Measurements from ENCODE around the gene TPP1.

Gene TPP1

GRCh38 chr11:6611963-6612212, 7.3 kb downstream of the TPP1 start:
- H3K27me3 Mint-ChIP-seq = no peaks in the 10 kb centered on the region

DNA sequence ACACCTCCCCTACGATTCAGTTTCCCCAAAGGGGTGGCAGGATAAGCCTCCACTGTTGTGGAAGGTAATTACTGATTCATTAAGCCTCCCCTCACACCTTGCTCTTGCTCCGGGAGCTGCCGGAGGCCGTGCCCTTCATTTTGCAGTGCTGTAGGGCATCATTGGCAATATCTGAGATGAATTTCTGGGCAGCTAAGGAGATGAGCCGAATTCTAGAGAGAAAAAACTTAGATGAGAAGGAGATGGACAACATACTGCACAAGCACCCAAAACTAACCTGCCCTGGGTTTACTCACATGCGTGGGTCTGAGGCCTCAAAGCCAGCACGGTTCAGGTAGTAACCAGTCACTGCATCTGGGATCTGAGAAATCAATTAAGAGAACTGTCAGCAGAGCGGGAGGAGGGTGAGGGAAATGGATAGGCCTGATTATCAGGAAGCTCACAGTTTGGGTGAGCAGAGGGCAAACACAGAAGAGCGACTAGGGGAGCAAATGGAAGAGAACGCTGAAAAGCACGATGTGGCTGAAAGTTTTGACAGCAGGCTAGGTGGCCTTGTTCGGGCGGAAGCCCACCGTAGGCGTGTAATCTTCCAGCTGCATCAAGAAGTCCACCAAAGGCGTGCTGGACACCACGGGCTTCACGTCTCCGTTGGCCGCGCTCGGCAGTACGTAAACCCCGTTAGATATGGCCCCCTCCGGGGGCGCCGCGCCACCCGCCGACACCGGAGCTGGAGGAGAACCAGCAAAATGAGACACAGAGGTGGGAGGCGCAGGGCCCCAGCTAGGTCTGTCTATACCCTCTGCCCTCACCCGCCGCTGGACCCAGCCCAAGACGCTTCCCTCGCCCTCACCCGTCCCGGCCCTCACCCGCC, 7.9 kb downstream of the TPP1 start:
- Mint-ChIP-seq H3K36me3 (peaks cover 23% of the 10 kb centered on the region), H3K27ac (peak overlapping the region; percentile 93), H3K9me3 (no peaks in the 10 kb centered on the region), H3K4me3 (peak overlapping the region; percentile 97), H3K27me3 (no peaks in the 10 kb centered on the region), H3K4me1 (peaks cover 47% of the 10 kb centered on the region)

More at GRCh38 chr11:6611963-6612212, 7.3 kb downstream of the TPP1 start:
- peaks cover 51% of the 10 kb centered on the region for H3K4me1 Mint-ChIP-seq
- no peak overlapping the region for H3K27ac Mint-ChIP-seq
- H3K9me3 Mint-ChIP-seq = no peaks in the 10 kb centered on the region
- H3K4me3 Mint-ChIP-seq = peak overlapping the region; percentile 97
- peaks cover 22% of the 10 kb centered on the region for H3K36me3 Mint-ChIP-seq

- peak overlapping the region; percentile 97 for H3K4me3 Mint-ChIP-seq
Observed at GRCh38 chr11:6610591-6610990, 8.6 kb downstream of the TPP1 start.

DNA sequence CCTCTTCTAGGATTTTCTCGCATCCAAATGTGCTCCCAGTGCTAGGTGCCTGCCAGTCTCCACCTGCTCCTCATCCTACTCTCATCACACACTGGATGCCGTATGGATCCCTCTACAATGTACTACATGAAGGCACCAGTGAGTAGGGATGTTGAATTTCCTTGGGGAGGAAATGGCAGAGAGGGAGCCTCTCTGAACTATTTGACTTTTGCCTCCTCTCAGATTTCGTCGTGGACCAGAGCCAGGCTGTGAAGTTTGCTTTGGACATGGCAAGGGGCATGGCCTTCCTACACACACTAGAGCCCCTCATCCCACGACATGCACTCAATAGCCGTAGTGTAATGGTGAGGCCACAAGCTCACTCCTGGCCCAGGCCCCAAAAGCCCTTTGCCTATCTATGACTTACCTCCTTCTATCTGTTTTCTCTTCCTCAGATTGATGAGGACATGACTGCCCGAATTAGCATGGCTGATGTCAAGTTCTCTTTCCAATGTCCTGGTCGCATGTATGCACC, 9.7 kb downstream of the TPP1 start:
- H3K27me3 Mint-ChIP-seq = no peaks in the 10 kb centered on the region
- peak overlapping the region; percentile 75 for H3K27ac Mint-ChIP-seq
- peaks cover 15% of the 10 kb centered on the region for H3K36me3 Mint-ChIP-seq
- H3K4me3 Mint-ChIP-seq = peak overlapping the region; percentile 97
- no peaks in the 10 kb centered on the region for H3K9me3 Mint-ChIP-seq
- H3K4me1 Mint-ChIP-seq = peaks cover 40% of the 10 kb centered on the region

More at GRCh38 chr11:6610591-6610990, 8.6 kb downstream of the TPP1 start:
- Mint-ChIP-seq H3K27ac (peak overlapping the region; percentile 93), H3K36me3 (peaks cover 19% of the 10 kb centered on the region), H3K9me3 (no peaks in the 10 kb centered on the region), H3K4me1 (peaks cover 40% of the 10 kb centered on the region), H3K27me3 (no peaks in the 10 kb centered on the region)

- H3K27ac Mint-ChIP-seq = peak overlapping the region; percentile 75
- H3K27me3 Mint-ChIP-seq = no peaks in the 10 kb centered on the region
- no peaks in the 10 kb centered on the region for H3K9me3 Mint-ChIP-seq
- peaks cover 15% of the 10 kb centered on the region for H3K36me3 Mint-ChIP-seq
- H3K4me1 Mint-ChIP-seq = peaks cover 40% of the 10 kb centered on the region
- no peak overlapping the region for H3K4me3 Mint-ChIP-seq
Observed at GRCh38 chr11:6608726-6609501, 10.3 kb downstream of the TPP1 start.

GRCh38 chr11:6608011-6608410, 11.2 kb downstream of the TPP1 start:
- H3K4me3 Mint-ChIP-seq = no peak overlapping the region
- H3K4me1 Mint-ChIP-seq = peaks cover 40% of the 10 kb centered on the region
- H3K36me3 Mint-ChIP-seq = peaks cover 15% of the 10 kb centered on the region
- H3K27ac Mint-ChIP-seq = no peak overlapping the region
- H3K9me3 Mint-ChIP-seq = no peaks in the 10 kb centered on the region
- no peaks in the 10 kb centered on the region for H3K27me3 Mint-ChIP-seq

DNA sequence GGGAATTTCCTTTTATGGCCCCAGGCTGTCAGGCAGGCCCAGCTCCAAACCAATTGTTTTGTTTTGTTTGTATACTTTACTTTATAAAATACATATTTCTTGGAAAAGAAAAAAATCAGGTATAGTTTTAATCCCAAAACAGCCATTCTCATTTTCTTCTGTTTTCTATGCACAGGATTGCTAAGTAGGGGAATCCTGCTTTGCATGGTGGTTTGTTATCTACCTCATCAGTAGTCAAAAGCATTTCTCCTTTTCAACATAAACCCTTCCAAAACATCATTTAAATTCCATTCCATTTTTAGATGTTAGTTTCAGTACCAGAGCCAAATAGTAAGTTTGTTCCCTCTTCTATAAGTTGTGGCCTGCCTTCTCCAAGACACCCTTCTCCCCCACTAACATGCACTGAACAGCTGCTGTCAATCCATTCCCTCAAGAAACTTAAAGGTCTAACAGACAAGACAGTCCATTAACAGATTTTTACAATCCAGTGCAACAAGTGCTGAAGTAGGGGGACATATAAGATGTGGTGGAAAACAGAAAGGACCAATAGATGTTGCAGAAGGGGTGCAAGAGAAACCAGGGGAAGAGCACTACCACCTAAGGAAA, 11.9 kb downstream of the TPP1 start:
- H3K4me3 Mint-ChIP-seq = peak overlapping the region; percentile 57

DNA sequence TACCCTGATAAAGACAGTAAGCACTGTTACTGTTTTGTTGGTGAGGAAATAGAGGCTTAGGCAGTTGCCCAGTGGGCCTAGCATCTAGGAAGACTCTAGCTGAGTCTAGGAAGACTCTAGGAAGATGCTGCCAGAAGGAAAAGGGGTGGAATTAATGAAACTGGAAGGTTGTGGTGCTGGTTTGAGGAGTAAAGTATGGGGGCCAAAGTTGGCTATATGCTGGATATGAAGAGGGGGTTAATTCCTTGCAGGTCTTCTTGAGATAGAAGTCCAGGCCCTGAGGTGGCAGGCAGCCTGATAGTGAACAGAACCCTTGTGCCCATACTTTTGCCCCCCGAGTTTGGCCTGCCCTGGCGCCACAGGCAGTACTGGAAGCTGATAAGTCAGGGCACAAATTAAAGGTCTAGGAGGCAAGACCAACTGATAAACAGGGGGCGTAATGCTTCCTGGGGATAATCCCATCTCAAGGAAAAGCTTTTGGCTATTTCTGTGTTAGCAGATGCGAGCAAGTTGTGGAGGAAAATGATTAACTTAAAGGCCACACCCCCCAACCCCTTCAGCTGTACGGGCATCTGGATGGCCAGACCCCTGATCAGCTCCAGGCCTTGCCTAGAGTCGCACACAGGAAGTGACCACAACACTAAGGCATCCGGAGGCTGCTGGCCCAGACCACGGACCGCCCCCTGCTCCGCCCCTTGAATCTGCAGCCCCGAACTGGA, 12.6 kb downstream of the TPP1 start:
- peaks cover 15% of the 10 kb centered on the region for H3K36me3 Mint-ChIP-seq

More for the DNA sequence above, 11.9 kb downstream of the TPP1 start:
- Mint-ChIP-seq H3K36me3 (peaks cover 15% of the 10 kb centered on the region), H3K27ac (peak overlapping the region; percentile 73), H3K27me3 (no peaks in the 10 kb centered on the region), H3K9me3 (no peaks in the 10 kb centered on the region), H3K4me1 (peaks cover 40% of the 10 kb centered on the region)

GRCh38 chr11:6604790-6605189, 14.4 kb downstream of the TPP1 start:
- no peak overlapping the region for H3K4me3 Mint-ChIP-seq
- peaks cover 10% of the 10 kb centered on the region for H3K36me3 Mint-ChIP-seq
- H3K4me1 Mint-ChIP-seq = peaks cover 33% of the 10 kb centered on the region
- H3K27ac Mint-ChIP-seq = no peak overlapping the region
- H3K27me3 Mint-ChIP-seq = no peaks in the 10 kb centered on the region
- H3K9me3 Mint-ChIP-seq = no peaks in the 10 kb centered on the region

More for the DNA sequence above, 12.6 kb downstream of the TPP1 start:
- Mint-ChIP-seq H3K9me3 (no peaks in the 10 kb centered on the region), H3K27me3 (no peaks in the 10 kb centered on the region), H3K4me1 (peaks cover 44% of the 10 kb centered on the region), H3K27ac (no peak overlapping the region), H3K4me3 (no peak overlapping the region)

DNA sequence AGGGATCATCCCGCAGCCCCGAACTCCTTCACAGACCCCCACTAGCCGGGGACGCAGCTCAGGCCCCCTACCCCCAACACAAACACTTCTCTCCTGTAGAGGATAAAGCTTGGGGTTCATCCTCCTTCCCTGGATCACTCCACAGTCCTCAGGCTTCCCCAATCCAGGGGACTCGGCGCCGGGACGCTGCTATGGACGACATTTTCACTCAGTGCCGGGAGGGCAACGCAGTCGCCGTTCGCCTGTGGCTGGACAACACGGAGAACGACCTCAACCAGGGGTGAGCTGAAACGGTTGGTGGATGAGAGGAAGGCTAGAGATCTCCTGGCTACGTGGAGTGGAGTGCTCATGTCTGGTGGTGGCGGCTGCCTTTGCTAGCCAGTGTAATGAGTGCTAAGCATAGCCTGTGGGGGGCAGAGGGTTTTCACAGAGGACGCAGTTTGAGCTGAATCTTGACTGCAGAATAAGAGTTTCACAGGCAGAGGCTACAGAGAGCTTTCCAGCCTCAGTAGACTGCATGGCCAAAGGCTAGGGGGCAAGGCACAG, 15.1 kb downstream of the TPP1 start:
- Mint-ChIP-seq H3K36me3 (peaks cover 6% of the 10 kb centered on the region), H3K9me3 (no peaks in the 10 kb centered on the region), H3K27me3 (no peaks in the 10 kb centered on the region), H3K27ac (no peak overlapping the region), H3K4me1 (peaks cover 34% of the 10 kb centered on the region), H3K4me3 (no peak overlapping the region)

DNA sequence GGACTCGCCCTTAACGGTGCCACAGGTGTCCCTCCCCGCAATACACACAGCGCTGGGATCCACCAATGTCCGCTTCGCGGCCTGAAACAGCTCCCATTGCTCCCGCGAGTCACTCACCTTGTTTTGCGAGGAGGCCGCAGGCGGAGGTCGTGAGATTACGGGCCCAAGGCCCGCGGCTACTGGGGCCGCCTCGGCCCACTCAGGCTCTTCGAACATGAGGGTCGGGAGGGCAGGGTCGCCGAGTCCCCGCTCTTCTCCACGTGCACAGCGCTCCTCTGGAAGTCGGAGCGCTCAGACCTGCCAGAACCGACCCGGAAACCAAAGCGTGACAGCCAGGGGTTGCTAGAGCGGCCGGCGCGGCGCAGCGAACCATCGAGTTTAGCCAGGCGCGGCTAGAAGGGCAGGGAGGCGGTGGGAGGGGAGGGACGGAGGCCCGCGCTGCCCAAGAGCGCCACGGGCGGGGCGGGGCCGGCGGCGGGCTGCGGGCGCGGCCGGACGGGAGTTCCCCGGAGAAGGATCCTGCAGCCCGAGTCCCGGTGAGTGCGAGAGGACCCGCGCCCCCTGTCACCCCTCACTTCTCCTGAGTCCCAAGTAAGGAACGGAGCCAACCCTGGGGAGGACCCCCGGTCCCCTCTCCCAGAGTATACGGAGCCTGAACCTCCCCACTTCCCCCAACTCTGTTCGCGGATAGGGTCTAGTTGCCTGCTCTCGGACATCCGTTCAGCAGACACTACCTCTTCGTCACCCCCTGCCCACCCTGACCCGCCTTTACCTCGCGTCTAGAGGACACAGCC, 15.7 kb downstream of the TPP1 start, which contains the start of the genes ILK and RRP8:
Gene ILK, plus strand, starts transcription at position 488 of the 794 bp plus-strand sequence. CDS start 498 bp downstream, outside the sequence.
Gene RRP8, minus strand, starts transcription at position 330 of the 794 bp plus-strand sequence. Its CDS starts 114 bp downstream, at position 216.
- H3K27ac Mint-ChIP-seq = no peak within 1 kb of the TSS
- H3K4me1 Mint-ChIP-seq = peaks cover 34% of the 10 kb centered on the region
- H3K4me3 Mint-ChIP-seq = no peak within 1 kb of the TSS
- H3K9me3 Mint-ChIP-seq = no peaks in the 10 kb centered on the region
- peaks cover 6% of the 10 kb centered on the region for H3K36me3 Mint-ChIP-seq
- H3K27me3 Mint-ChIP-seq = no peaks in the 10 kb centered on the region

GRCh38 chr11:6602096-6602940, 16.9 kb downstream of the TPP1 start:
- H3K4me3 Mint-ChIP-seq = no peak overlapping the region
- no peaks in the 10 kb centered on the region for H3K27me3 Mint-ChIP-seq
- no peak overlapping the region for H3K27ac Mint-ChIP-seq
- H3K4me1 Mint-ChIP-seq = peaks cover 32% of the 10 kb centered on the region
- H3K36me3 Mint-ChIP-seq = peaks cover 5% of the 10 kb centered on the region
- no peaks in the 10 kb centered on the region for H3K9me3 Mint-ChIP-seq

DNA sequence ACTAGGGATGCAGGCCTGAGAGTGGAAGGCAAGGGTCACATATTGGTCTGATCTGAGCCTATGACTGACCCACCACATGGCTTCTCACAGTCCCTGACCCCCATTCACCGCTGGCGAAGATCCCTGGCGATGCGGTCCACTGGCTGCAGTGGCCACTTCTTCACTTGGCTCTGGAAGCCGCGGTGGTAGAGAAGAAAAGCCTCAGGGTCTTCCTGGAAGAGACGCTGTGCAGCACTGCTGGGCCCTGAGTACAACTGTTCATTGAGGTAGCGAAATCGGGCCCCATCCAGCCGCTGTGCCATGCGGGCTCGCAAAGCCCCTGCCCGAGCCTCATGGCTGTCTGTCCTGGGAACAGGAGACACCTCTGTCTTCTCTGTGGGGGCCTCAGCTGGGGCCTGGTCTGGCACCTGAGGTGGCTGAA, 18.2 kb downstream of the TPP1 start:
- Mint-ChIP-seq H3K4me1 (peaks cover 32% of the 10 kb centered on the region), H3K27me3 (no peaks in the 10 kb centered on the region), H3K36me3 (peaks cover 5% of the 10 kb centered on the region), H3K9me3 (no peaks in the 10 kb centered on the region), H3K27ac (no peak overlapping the region), H3K4me3 (peak overlapping the region; percentile 1)
